ENCODE data around the gene HSBP1L1.

GRCh38 chr18:79938196-79938595 is 26.2 kb upstream of the HSBP1L1 start:
- TF ChIP-seq CTCF (conservative IDR thresholded peaks at IDR 0.05; ENCODE audit: low read depth, low read length) (no peak), EZH2phosphoT487 (IDR thresholded peaks at IDR 0.05; ENCODE audit: borderline replicate concordance, low read length) (no peak), EZH2 (IDR thresholded peaks at IDR 0.05; ENCODE audit: low read length, unreplicated experiment) (no peak)

Measured in PC-3 (cell line).